ENCODE results near the gene CXCL14.

Gene CXCL14

DNA sequence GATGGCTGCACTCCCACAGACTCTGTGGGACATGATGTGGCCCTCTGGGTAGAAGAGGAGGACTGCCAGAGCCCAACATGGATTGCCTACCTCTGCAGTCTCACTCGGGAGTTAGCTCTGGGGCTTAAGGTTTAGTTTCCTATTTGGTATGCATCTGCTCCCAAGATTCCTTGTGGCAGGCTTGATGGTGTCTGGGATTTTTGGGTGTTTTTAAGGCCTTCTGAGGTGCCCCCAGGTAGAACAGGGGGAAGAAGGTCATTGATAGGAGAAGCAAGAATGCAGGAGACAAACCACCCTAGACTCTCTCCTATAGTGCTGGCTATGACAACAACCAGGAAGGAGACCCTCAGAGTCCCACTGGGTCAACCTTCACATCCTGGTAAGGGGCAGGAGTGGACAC is 46.7 kb upstream of the CXCL14 start:
- H2AFZ ChIP-seq (ENCODE audit: low read length) = no peak overlapping the region
- no peaks in the 10 kb centered on the region for H4K20me1 ChIP-seq (ENCODE audit: insufficient read depth, low read length)
- no peak overlapping the region for H3K4me3 ChIP-seq (ENCODE audit: low read length)
- no peaks in the 10 kb centered on the region for H3K27me3 ChIP-seq (replicated peaks; ENCODE audit: insufficient read depth, low read length)
- H3K27ac ChIP-seq (ENCODE audit: low read length) = no peak overlapping the region
- no peaks in the 10 kb centered on the region for H3K36me3 ChIP-seq (replicated peaks; ENCODE audit: insufficient read depth, low read length)
- H3K9ac ChIP-seq (ENCODE audit: low read length) = no peak overlapping the region
- H3K4me1 ChIP-seq (ENCODE audit: low read length) = no peaks in the 10 kb centered on the region
- H3K79me2 ChIP-seq (ENCODE audit: low read length) = no peaks in the 10 kb centered on the region
- TF ChIP-seq, protein P1, sequence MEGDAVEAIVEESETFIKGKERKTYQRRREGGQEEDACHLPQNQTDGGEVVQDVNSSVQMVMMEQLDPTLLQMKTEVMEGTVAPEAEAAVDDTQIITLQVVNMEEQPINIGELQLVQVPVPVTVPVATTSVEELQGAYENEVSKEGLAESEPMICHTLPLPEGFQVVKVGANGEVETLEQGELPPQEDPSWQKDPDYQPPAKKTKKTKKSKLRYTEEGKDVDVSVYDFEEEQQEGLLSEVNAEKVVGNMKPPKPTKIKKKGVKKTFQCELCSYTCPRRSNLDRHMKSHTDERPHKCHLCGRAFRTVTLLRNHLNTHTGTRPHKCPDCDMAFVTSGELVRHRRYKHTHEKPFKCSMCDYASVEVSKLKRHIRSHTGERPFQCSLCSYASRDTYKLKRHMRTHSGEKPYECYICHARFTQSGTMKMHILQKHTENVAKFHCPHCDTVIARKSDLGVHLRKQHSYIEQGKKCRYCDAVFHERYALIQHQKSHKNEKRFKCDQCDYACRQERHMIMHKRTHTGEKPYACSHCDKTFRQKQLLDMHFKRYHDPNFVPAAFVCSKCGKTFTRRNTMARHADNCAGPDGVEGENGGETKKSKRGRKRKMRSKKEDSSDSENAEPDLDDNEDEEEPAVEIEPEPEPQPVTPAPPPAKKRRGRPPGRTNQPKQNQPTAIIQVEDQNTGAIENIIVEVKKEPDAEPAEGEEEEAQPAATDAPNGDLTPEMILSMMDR (IDR thresholded peaks at IDR 0.05; ENCODE audit: low read length) = no peak
- TF ChIP-seq EZH2 (optimal IDR thresholded peaks at IDR 0.05; ENCODE audit: low read depth, low read length) = no peak
- no peak for TF ChIP-seq EZH2phosphoT487 (IDR thresholded peaks at IDR 0.05; ENCODE audit: low read length)
- no peaks in the 10 kb centered on the region for H3F3A ChIP-seq (ENCODE audit: insufficient read depth, low read length)
- no peak overlapping the region for H3K4me2 ChIP-seq (ENCODE audit: low read depth, low read length)
- no peak for DNase-seq
- H3K9me3 ChIP-seq (replicated peaks; ENCODE audit: insufficient read depth, low read length) = no peaks in the 10 kb centered on the region
- H3K9me2 ChIP-seq (replicated peaks; ENCODE audit: insufficient read depth, low read length) = no peaks in the 10 kb centered on the region

DNA sequence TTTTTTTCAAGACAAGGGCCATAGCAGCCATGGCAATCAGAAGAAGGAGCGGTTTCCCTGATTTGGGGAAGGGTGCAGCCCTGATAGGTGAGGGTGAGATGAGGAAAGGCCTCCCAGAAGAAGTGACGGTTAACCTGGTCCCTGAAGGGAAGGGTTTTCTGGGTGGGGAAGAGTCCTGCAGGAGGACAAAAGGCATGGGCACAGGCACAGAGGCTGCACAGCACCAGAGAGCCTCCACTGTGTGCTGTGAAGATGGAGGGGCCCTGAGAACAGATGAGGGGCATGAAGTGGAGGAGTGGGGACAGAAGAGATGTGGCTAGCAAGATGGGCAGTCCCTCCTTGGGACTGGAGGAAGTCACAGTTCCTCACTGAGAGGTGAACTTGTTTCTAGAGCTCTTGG is 46.3 kb upstream of the CXCL14 start:
- Histone ChIP-seq H3K9me3 (replicated peaks; ENCODE audit: insufficient read depth, low read length) (no peaks in the 10 kb centered on the region), H3K27ac (ENCODE audit: low read length) (no peak overlapping the region), H3K27me3 (replicated peaks; ENCODE audit: insufficient read depth, low read length) (no peaks in the 10 kb centered on the region), H3F3A (ENCODE audit: insufficient read depth, low read length) (no peaks in the 10 kb centered on the region), H3K4me3 (ENCODE audit: low read length) (no peak overlapping the region), H3K9me2 (replicated peaks; ENCODE audit: insufficient read depth, low read length) (no peaks in the 10 kb centered on the region), H3K4me2 (ENCODE audit: low read depth, low read length) (no peak overlapping the region), H4K20me1 (ENCODE audit: insufficient read depth, low read length) (no peaks in the 10 kb centered on the region), H3K36me3 (replicated peaks; ENCODE audit: insufficient read depth, low read length) (no peaks in the 10 kb centered on the region), H3K9ac (ENCODE audit: low read length) (no peak overlapping the region), H3K4me1 (ENCODE audit: low read length) (no peaks in the 10 kb centered on the region), H3K79me2 (ENCODE audit: low read length) (no peaks in the 10 kb centered on the region), H2AFZ (ENCODE audit: low read length) (no peak overlapping the region)
- TF ChIP-seq EZH2phosphoT487 (IDR thresholded peaks at IDR 0.05; ENCODE audit: low read length) (no peak), EZH2 (optimal IDR thresholded peaks at IDR 0.05; ENCODE audit: low read depth, low read length) (no peak)
- TF ChIP-seq, protein P1 (IDR thresholded peaks at IDR 0.05; ENCODE audit: low read length) = no peak
- DNase-seq = no peak

DNA sequence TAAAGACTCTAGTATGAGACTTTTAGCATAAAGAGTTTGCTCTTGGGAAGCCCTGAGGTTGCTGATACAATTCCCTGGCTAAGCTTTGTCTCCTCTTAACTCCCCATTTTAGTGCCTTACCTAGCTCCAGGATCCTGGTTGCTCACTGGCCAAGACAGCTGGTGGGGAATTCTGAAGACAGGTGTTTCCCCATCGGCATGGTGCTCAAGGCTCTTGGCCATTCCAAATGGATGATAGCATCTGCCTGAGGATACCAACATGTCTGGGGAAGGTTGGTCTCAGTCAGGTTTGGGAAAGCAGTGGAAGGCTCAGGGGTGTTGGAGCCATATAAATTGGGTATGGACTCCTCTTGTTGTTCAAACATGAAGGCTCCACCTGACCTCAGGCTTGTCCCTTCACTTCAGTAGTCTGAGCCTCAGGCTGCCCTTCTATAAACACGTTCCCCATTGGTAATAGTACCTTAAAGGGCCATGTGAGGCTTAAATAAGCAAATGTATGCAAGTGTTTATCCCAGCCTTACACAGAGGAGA is 44.5 kb upstream of the CXCL14 start:
- Histone ChIP-seq H3F3A (ENCODE audit: insufficient read depth, low read length) (no peaks in the 10 kb centered on the region), H3K9me3 (replicated peaks; ENCODE audit: insufficient read depth, low read length) (no peaks in the 10 kb centered on the region), H2AFZ (ENCODE audit: low read length) (no peak overlapping the region), H3K4me2 (ENCODE audit: low read depth, low read length) (no peak overlapping the region), H3K4me1 (ENCODE audit: low read length) (no peaks in the 10 kb centered on the region), H4K20me1 (ENCODE audit: insufficient read depth, low read length) (no peaks in the 10 kb centered on the region), H3K9me2 (replicated peaks; ENCODE audit: insufficient read depth, low read length) (no peaks in the 10 kb centered on the region), H3K36me3 (replicated peaks; ENCODE audit: insufficient read depth, low read length) (no peaks in the 10 kb centered on the region), H3K79me2 (ENCODE audit: low read length) (no peaks in the 10 kb centered on the region), H3K27me3 (replicated peaks; ENCODE audit: insufficient read depth, low read length) (no peaks in the 10 kb centered on the region), H3K27ac (ENCODE audit: low read length) (no peak overlapping the region), H3K4me3 (ENCODE audit: low read length) (no peak overlapping the region), H3K9ac (ENCODE audit: low read length) (no peak overlapping the region)
- DNase-seq = no peak
- TF ChIP-seq EZH2phosphoT487 (IDR thresholded peaks at IDR 0.05; ENCODE audit: low read length) = no peak
- TF ChIP-seq, protein P1 (IDR thresholded peaks at IDR 0.05; ENCODE audit: low read length) = no peak
- TF ChIP-seq EZH2 (optimal IDR thresholded peaks at IDR 0.05; ENCODE audit: low read depth, low read length) = no peak

Measured in MM.1S (cell line).